Fibroblast of lung (primary cell): ENCODE data around the gene COTL1. TPM values are rescaled to one million over a fixed set of nuclear protein-coding genes. Genes with fewer than 3 reads are reported as not detected.
"Not testable (repeated sequence)": the region's sequence is repeated elsewhere in the genome, so short reads cannot be mapped to it uniquely, and the experiment has no call there.

Experiments
- DNase-seq, 2 donors: peaks; one replicate each; pipeline versions ENCODE4 v3.0.0 to v3.0.0-alpha.2; 2010; ENCODE audit warnings: low read depth in 2 of 2
- H2AFZ ChIP-seq: 2 replicates; pipeline ENCODE4 v1.5.1; 2012; ENCODE audit warnings: low read length, control low read depth, inconsistent platforms
- H3K27ac ChIP-seq: 2 replicates; pipeline ENCODE4 v1.5.1; 2011; ENCODE audit warnings: low read length, control low read depth; ENCODE audit not compliant: insufficient read depth
- H3K27me3 ChIP-seq: 2 replicates; pipeline ENCODE4 v1.5.1; 2011; ENCODE audit warnings: mild to moderate bottlenecking, low read length; ENCODE audit not compliant: control insufficient read depth, insufficient read depth
- H3K36me3 ChIP-seq: 2 replicates; pipeline ENCODE4 v1.5.1; 2011; ENCODE audit warnings: low read length; ENCODE audit not compliant: control insufficient read depth, insufficient read depth
- H3K4me1 ChIP-seq: 2 replicates; pipeline ENCODE4 v1.5.1; 2011; ENCODE audit warnings: low read length; ENCODE audit not compliant: control insufficient read depth, insufficient read depth; ENCODE audit errors: extremely low read depth
- H3K4me2 ChIP-seq: 2 replicates; pipeline ENCODE4 v1.5.1; 2011; ENCODE audit warnings: low read length, control low read depth; ENCODE audit not compliant: insufficient read depth; ENCODE audit errors: extremely low read depth
- H3K4me3 ChIP-seq, 4 experiments: fragments of 200-600 bp in 1 of 4; sonication (generic) in 1 of 4; replicated peaks in 1 of 4; 2 replicates each; pipeline ENCODE4 v1.5.1; 2011 to 2016; ENCODE audit warnings: low read length in 4 of 4, low read depth in 3 of 4, mild to moderate bottlenecking in 3 of 4, control low read depth in 2 of 4, inconsistent platforms in 1 of 4, mixed read lengths in 1 of 4; ENCODE audit not compliant: insufficient read depth in 1 of 4; ENCODE audit errors: control extremely low read depth in 1 of 4
- H3K79me2 ChIP-seq: 2 replicates; pipeline ENCODE4 v1.5.1; 2012; ENCODE audit warnings: mild to moderate bottlenecking, low read length, inconsistent platforms; ENCODE audit not compliant: control insufficient read depth, insufficient read depth
- H3K9ac ChIP-seq: 2 replicates; pipeline ENCODE4 v1.5.1; 2011; ENCODE audit warnings: mild to moderate bottlenecking, low read length, control low read depth; ENCODE audit not compliant: insufficient read depth
- H3K9me3 ChIP-seq: 2 replicates; pipeline ENCODE4 v1.5.1; 2012; ENCODE audit warnings: low read depth, low read length; ENCODE audit not compliant: control insufficient read depth, insufficient read depth
- H4K20me1 ChIP-seq: 2 replicates; pipeline ENCODE4 v1.5.1; 2011; ENCODE audit warnings: low read length; ENCODE audit not compliant: control insufficient read depth, insufficient read depth; ENCODE audit errors: extremely low read depth
- CTCF ChIP-seq, 2 donors: IDR thresholded peaks in 1 of 2; conservative IDR thresholded peaks in 1 of 2; 1 replicate in 1 of 2; 2 replicates in 1 of 2; pipeline ENCODE4 v1.5.1; 2011 to 2012; ENCODE audit warnings: low read length in 2 of 2, control low read depth in 1 of 2, inconsistent platforms in 1 of 2, low read depth in 1 of 2, mild to moderate bottlenecking in 1 of 2
- EZH2 ChIP-seq: IDR thresholded peaks from 2 replicates; pipeline ENCODE4 v1.5.1; 2012; ENCODE audit warnings: low read length, control low read depth, mild to moderate bottlenecking; ENCODE audit errors: missing control alignments
- polyA plus RNA-seq, 2 donors: library from polyadenylated mRNA; depleted of rRNA in 1 of 2; stranded (reverse) in 1 of 2; unstranded in 1 of 2; fragments of >200 nt; gene quantifications; 2 replicates each; pipeline ENCODE4 v1.2.1, GENCODE V29; 2011 to 2012; ENCODE audit warnings: missing spikeins in 1 of 2
- total RNA-seq: library from RNA; depleted of rRNA; stranded (reverse); fragments of >200 nt; gene quantifications from 2 replicates; pipeline ENCODE4 v1.2.1, GENCODE V29; 2014

The COTL1 gene
- total and polyA plus RNA-seq, 2 donors (not counting 1 experiment from before 2014, with no cell fraction given): 103 to 192 TPM

DNA sequence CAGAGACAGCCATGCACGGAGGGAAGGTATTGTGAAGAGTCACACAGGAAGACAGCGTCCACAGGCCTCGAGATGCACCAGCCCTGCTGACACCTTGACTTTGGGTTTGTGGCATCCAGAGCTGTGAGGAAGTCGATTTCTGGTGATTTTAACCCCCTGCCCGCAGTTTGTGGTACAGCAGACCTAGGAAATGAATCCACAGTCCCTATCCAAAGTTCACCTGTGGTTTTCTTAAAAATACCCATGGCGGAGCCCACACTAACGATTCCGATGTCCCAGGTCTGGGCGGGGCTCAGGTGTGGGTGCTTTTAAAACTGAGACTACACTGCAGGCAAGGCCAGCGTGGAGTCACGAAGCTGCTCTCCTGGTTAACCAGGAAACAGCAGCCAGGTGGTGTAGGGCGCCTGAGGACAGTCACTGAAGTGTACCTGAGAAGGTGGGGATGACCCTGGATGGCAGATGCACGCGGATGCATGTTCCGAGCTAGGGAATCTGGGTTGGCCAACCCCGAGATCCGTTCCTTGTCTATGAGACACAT lies 99.0 kb downstream of the COTL1 start:
- H3K9ac ChIP-seq: no peak overlapping the region
- H3K36me3 ChIP-seq: no peaks in the 10 kb centered on the region
- no peak for DNase-seq
- H3K79me2 ChIP-seq: no peaks in the 10 kb centered on the region
- H3K4me2 ChIP-seq: no peak overlapping the region
- peaks cover 4% of the 10 kb centered on the region for H3K4me1 ChIP-seq
- no peak overlapping the region for H2AFZ ChIP-seq
- no peak for TF ChIP-seq EZH2
- no peak for TF ChIP-seq CTCF (conservative IDR thresholded peaks at IDR 0.05 in 1 of 2, IDR thresholded peaks at IDR 0.05 in 1 of 2; ENCODE audit: low read depth in 1 of 2, low read length in 2 of 2)
- no peak overlapping the region for H3K27ac ChIP-seq
- no peaks in the 10 kb centered on the region for H3K27me3 ChIP-seq
- H3K9me3 ChIP-seq: no peaks in the 10 kb centered on the region
- no peaks in the 10 kb centered on the region for H4K20me1 ChIP-seq
- H3K4me3 ChIP-seq: no peak overlapping the region

DNA sequence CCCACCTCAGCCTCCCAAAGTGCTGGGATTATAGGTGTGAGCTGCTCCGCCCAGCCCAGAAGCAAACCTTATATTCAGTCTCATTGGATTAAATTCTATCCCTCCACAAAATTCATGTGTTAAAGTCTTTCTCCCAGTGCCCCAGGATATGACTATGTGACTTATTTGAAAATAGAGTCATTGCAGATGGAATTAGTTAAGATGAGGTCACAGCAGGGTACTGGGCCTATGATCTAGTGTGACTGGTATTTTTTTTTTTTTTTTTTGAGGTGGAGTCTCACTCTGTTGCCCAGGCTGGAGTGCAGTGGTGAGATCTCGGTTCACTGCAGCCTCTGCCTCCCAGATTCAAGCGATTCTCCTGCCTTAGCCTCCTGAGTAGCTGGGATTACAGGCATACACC lies 99.7 kb downstream of the COTL1 start:
- not testable (repeated sequence) for H3K9ac ChIP-seq, H4K20me1 ChIP-seq, H3K9me3 ChIP-seq, H3K4me3 ChIP-seq, H3K4me1 ChIP-seq, H2AFZ ChIP-seq, H3K79me2 ChIP-seq, H3K36me3 ChIP-seq, H3K4me2 ChIP-seq, H3K27me3 ChIP-seq
- peak overlapping the region; percentile 69 for H3K27ac ChIP-seq
- peak; percentile 49 to 74 for DNase-seq

DNA sequence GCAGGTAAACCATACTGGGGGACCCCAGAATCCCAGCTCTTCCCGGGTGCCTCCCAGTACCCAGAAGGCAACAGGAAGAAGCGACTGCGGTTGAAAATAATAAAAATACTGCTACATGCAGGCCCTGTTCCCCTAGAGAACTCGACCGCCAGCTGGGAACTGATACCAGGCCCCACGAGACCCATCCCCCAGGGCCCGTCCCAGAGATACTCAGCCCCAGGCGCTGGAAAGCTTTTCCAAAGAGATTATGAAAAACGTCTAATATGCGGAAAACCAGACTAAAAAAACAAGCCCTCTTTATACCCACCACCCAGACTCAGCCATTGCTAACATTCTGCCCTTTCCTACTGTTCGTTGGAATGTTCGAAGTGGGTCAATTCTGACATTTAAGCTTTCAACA lies 100.5 kb downstream of the COTL1 start:
- H4K20me1 ChIP-seq: no peaks in the 10 kb centered on the region
- no peak overlapping the region for H2AFZ ChIP-seq
- no peaks in the 10 kb centered on the region for H3K36me3 ChIP-seq
- H3K9me3 ChIP-seq: no peaks in the 10 kb centered on the region
- no peak overlapping the region for H3K9ac ChIP-seq
- no peak overlapping the region for H3K4me3 ChIP-seq
- H3K4me1 ChIP-seq: peaks cover 4% of the 10 kb centered on the region
- TF ChIP-seq EZH2 (no peak), CTCF (conservative IDR thresholded peaks at IDR 0.05 in 1 of 2, IDR thresholded peaks at IDR 0.05 in 1 of 2; ENCODE audit: low read depth in 1 of 2, low read length in 2 of 2) (no peak)
- H3K79me2 ChIP-seq: no peaks in the 10 kb centered on the region
- no peak for DNase-seq
- no peaks in the 10 kb centered on the region for H3K27me3 ChIP-seq
- H3K4me2 ChIP-seq: no peak overlapping the region
- H3K27ac ChIP-seq: peak overlapping the region; percentile 69

Other genes with a start within 250 kb of the COTL1 start
- not detected in 2 replicates for gene ATP2C2, start 249.5 kb downstream of the COTL1 start, total RNA-seq
- gene ATP2C2, start 249.5 kb downstream of the COTL1 start, polyA plus RNA-seq: not detected in 2 replicates
- gene MEAK7, start 113.4 kb downstream of the COTL1 start, total RNA-seq: 16.9 and 17.3 TPM in 2 replicates
- gene MEAK7, start 113.4 kb downstream of the COTL1 start, polyA plus RNA-seq: 19.6 and 23.4 TPM in 2 replicates
- gene KLHL36, start 30.4 kb upstream of the COTL1 start, total RNA-seq: 71.9 and 83.1 TPM in 2 replicates
- 26.6 and 29.7 TPM in 2 replicates for gene KLHL36, start 30.4 kb upstream of the COTL1 start, polyA plus RNA-seq
- 31.8 and 48.6 TPM in 2 replicates for gene USP10, start 81.9 kb upstream of the COTL1 start, total RNA-seq
- gene USP10, start 81.9 kb upstream of the COTL1 start, polyA plus RNA-seq: 59.1 and 70.2 TPM in 2 replicates
- 34.9 and 37.0 TPM in 2 replicates for gene CRISPLD2, start 201.9 kb upstream of the COTL1 start, total RNA-seq
- gene CRISPLD2, start 201.9 kb upstream of the COTL1 start, polyA plus RNA-seq: 11.8 and 96.2 TPM in 2 replicates